22Rv1 (cell line): ENCODE data around the gene DCC.
A peak's percentile ranks its signal among the peaks of the same experiment; 100 is the strongest.

ENCODE experiments used
- H3K27ac ChIP-seq: fragments of 450-650 bp; 2 replicates; pipeline ENCODE4 v1.5.1; 2017
- ZFX ChIP-seq: fragments of 450-650 bp; IDR thresholded peaks from 2 replicates; pipeline ENCODE4 v1.6.1; 2017; ENCODE audit warnings: antibody characterized with exemption, borderline replicate concordance
- TF ChIP-seq, protein P1 (sequence below): fragments of 450-650 bp; IDR thresholded peaks from 2 replicates; pipeline ENCODE4 v1.5.1; 2017; ENCODE audit warnings: mild to moderate bottlenecking

The DCC gene

DNA sequence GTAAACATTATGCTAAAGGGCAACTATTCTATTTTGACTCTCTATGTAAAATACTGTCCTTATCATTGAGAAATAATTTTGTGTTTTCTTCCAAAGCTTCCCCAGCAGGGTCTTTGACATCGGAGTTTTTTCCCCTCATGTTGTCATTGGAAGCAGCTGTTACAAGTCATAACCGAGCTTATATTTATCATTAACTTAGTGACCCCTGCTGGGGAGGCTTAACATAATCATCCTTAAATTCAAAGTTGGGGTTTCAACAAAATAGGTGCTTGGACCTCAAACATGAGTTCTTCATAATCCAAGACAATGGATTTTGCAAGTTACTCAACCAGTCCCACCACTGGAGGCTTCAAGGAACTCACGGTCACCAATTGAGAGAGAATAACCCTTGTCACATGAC is 330.9 kb downstream of the DCC start:
- TF ChIP-seq ZFX = no peak
- TF ChIP-seq, protein P1, sequence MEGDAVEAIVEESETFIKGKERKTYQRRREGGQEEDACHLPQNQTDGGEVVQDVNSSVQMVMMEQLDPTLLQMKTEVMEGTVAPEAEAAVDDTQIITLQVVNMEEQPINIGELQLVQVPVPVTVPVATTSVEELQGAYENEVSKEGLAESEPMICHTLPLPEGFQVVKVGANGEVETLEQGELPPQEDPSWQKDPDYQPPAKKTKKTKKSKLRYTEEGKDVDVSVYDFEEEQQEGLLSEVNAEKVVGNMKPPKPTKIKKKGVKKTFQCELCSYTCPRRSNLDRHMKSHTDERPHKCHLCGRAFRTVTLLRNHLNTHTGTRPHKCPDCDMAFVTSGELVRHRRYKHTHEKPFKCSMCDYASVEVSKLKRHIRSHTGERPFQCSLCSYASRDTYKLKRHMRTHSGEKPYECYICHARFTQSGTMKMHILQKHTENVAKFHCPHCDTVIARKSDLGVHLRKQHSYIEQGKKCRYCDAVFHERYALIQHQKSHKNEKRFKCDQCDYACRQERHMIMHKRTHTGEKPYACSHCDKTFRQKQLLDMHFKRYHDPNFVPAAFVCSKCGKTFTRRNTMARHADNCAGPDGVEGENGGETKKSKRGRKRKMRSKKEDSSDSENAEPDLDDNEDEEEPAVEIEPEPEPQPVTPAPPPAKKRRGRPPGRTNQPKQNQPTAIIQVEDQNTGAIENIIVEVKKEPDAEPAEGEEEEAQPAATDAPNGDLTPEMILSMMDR = peak; percentile 53
- H3K27ac ChIP-seq = no peak overlapping the region

DNA sequence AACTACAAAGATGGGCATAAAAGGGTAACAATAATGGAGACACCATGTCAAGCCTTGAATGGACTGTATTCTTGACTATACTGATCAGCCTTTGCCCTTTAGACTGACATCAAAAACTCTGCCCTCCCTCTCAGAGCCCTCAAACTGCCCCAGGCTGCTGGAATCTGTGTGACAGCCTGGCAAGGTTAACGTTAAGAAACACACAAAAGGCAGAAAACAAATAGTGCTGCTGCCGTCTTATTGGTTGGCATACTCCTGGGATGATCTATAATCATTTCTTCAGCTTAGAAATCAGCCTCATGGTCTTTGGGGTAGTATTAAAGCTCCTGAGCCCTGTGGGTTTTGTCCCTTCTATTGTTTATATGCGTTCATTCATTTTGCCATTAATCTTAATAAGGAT is 338.0 kb downstream of the DCC start:
- H3K27ac ChIP-seq = peak overlapping the region; percentile 0; the same call in 1 of the 2 replicates
- TF ChIP-seq, protein P1 = no peak
- TF ChIP-seq ZFX = no peak

DNA sequence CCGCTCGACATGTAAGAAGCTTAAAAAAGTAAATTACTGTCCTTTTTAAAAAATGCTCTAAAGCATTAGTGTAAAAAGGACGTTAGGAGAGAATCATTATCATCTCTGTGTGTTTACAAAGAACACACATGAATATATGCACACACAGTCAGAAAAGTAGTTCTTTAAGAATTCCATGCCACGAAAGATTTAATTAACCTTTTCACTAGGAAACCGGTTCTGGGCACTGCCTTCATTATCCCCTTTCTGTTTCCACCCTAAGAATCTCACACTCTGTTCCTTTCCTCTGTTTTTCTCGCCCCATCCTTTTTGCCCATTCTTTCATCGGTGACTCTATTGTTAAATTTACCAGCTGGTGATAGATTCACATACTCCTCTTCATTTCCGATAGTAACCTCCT is 338.6 kb downstream of the DCC start:
- no peak overlapping the region for H3K27ac ChIP-seq
- TF ChIP-seq, protein P1 = no peak
- TF ChIP-seq ZFX = no peak

DNA sequence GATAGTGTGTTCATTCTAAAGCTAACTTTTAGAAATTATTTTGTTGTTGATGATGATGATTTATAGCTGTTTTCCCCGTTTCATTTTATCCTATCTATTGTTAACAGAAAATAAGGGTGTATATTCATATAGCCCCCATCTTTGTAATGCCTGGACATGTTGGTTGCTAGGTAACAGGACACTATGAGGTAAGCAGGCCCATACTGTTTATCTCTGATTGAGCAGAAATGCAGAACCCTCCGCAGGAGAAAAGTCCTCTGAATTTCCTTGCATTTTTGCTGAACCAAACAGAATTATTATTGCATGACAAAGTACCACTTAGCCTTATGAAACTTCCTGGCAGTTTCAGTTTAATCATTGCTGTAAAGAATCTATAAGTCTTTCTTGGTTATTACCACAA is 339.4 kb downstream of the DCC start:
- no peak for TF ChIP-seq ZFX
- TF ChIP-seq, protein P1 = no peak
- no peak overlapping the region for H3K27ac ChIP-seq

DNA sequence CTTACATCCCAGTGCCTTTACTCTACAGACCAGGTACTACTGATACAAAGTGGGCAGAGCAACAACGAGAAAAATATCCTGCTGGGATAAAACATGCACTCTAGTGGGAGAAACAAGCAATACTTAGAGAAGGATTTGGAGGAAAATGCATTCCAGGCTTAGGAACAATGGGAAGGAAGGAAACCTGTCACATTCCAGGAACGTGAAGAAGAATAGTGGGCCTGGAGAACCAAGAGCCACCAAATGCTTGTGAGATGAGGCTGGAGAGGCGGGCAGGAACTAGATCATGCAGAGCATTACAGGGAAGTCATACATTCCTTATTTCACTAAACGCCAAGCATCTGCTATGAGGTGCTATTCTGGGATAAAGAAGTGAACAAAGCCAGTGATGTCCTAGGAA is 342.3 kb downstream of the DCC start:
- no peak for TF ChIP-seq ZFX
- TF ChIP-seq, protein P1 = no peak
- H3K27ac ChIP-seq = no peak overlapping the region

DNA sequence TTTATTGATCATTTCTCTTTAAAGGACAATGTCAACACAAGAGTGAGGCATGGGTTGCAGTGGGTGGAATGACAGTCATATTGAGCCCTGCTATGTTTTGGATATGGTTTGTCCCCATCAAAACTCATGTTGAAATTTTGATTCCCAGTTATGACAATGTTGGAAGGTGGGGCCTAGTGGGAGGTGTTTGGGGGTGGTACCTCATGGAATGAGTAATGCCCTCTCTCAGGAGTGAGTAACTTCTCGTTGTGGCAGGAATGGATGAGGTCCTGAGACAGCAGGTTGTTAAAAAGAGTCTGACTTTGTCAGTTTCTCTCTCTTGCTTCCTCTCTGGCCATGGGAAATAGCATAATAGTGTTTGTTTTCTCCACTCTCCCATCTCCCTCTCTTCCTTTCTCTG is 345.3 kb downstream of the DCC start:
- TF ChIP-seq ZFX = no peak
- TF ChIP-seq, protein P1 = no peak
- no peak overlapping the region for H3K27ac ChIP-seq

DNA sequence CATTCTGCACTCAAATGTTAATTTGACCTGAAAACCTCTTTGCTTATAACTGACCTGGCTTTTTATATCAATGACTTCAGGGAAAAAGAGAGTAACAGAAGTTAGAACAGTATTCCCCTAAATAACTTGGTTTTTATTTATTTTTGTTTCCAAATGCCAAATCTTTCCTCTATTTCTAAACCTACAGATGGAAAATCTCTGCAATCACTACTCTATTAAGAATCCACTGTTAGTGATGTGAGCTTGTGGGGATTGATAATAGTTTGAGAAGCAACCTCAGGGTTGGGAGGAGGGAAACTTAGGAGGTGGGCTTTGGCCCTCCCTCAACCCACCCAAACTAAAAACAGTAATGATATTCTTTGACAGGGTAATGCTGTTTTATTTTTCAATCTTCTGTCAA is 351.8 kb downstream of the DCC start:
- TF ChIP-seq, protein P1 = no peak
- TF ChIP-seq ZFX = no peak
- H3K27ac ChIP-seq = no peak overlapping the region
